ENCODE measurements around the gene RAB15. TPM values are rescaled to one million over a fixed set of nuclear protein-coding genes. Genes with fewer than 3 reads are reported as not detected.

Gene RAB15
- total RNA-seq, 1 donor from 2014 or later = 8.3 TPM

DNA sequence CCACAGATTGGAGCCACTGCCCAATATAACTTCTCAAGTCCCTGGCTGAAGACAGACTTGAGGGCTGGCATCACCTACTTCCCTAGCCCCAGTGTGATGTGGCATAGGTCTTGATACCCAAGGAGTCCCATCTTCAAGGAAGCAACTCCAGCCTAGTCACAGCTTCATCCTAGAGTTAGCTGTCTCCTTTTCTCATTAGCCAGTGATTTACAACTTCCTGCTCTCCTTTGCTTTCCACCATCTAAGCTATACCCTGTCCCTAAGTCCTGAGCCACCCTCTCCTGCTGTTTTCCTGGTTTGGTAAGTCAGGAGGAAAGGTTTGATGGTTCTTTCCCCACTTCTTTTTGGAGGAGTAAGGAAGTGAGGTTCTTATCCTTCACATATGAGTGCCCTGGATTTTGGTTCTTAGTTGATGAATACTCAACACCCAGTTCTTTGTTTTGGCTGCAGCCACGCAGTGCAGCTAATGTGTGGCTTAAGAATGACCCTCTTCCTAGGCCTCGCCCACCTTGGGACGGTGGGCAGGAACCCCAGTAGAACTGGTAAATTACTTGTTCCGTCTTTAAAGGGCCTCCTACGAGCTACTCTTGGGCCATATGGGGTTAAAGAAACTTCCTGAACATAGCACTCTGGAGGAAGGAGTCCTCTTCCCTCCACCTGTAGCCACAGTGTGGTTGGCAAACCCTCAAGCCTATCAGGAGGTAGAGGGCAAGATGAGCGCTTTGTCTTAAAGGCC is 25.7 kb downstream of the RAB15 start:
- Histone ChIP-seq H3K27me3 (no peaks in the 10 kb centered on the region), H3K9me3 (no peaks in the 10 kb centered on the region), H3K27ac (no peak overlapping the region), H3K4me1 (peaks cover 12% of the 10 kb centered on the region), H3K4me3 (no peak overlapping the region), H3K36me3 (peaks cover 0 to 13% of the 10 kb centered on the region in 2 donors)
- TF ChIP-seq, protein P1, sequence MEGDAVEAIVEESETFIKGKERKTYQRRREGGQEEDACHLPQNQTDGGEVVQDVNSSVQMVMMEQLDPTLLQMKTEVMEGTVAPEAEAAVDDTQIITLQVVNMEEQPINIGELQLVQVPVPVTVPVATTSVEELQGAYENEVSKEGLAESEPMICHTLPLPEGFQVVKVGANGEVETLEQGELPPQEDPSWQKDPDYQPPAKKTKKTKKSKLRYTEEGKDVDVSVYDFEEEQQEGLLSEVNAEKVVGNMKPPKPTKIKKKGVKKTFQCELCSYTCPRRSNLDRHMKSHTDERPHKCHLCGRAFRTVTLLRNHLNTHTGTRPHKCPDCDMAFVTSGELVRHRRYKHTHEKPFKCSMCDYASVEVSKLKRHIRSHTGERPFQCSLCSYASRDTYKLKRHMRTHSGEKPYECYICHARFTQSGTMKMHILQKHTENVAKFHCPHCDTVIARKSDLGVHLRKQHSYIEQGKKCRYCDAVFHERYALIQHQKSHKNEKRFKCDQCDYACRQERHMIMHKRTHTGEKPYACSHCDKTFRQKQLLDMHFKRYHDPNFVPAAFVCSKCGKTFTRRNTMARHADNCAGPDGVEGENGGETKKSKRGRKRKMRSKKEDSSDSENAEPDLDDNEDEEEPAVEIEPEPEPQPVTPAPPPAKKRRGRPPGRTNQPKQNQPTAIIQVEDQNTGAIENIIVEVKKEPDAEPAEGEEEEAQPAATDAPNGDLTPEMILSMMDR (IDR thresholded peaks at IDR 0.05) = no peak
- TF ChIP-seq POLR2AphosphoS5 (IDR thresholded peaks at IDR 0.05; ENCODE audit: insufficient read depth in 1 of 2, low read depth in 1 of 2) (no peak), POLR2A (IDR thresholded peaks at IDR 0.05) (no peak)
- intact Hi-C loops (cut with DNase I) = no loop called here
- DNase-seq (ENCODE audit: extremely low spot score in 2 of 2) = peak in 1 of 2 donors; percentile 69

DNA sequence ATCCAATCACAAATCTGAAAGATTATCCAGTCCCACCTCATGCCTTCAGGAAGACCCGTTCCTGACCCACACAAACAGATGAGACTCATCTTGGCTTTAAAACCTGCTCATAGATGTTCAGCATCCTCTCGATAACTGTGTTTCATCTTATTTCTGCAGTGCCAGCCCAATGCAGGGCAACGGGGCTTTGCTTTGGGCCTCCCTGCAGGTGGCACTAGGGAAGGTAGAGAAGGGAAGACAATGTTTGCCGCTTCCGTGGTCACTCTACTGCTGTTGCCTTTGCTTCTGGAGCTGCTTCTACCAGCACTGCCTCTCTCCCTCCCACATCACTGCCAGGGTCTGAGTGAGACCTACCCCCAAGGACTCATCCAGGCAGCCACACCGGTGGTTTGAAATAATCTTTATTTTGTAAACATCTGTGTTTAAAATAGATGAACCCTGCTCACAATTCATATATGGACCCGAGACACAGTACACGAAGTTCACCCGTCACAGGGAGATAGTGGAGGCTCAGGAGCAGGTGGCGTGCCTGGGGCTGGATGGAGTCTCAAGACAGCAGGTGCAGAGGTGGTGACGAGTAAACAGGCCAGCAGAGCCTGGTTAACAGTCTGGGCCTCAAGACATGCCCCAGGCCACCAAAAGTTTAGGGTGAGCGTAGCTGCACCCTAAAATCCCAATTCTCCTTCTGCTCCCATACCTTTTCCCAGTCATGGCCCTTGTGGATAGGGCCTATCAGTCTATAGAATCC is 26.5 kb downstream of the RAB15 start:
- intact Hi-C loops (cut with DNase I) = no loop called here
- TF ChIP-seq POLR2A (IDR thresholded peaks at IDR 0.05) = no peak
- TF ChIP-seq, protein P1 (IDR thresholded peaks at IDR 0.05) = no peak
- no peak for TF ChIP-seq POLR2AphosphoS5 (IDR thresholded peaks at IDR 0.05; ENCODE audit: insufficient read depth in 1 of 2, low read depth in 1 of 2)
- Histone ChIP-seq H3K27me3 (no peaks in the 10 kb centered on the region), H3K36me3 (peaks cover 0 to 8% of the 10 kb centered on the region in 2 donors), H3K9me3 (no peaks in the 10 kb centered on the region), H3K4me1 (peaks cover 12% of the 10 kb centered on the region), H3K27ac (no peak overlapping the region), H3K4me3 (no peak overlapping the region)
- peak in 1 of 2 donors; percentile 56 for DNase-seq (ENCODE audit: extremely low spot score in 2 of 2)

DNA sequence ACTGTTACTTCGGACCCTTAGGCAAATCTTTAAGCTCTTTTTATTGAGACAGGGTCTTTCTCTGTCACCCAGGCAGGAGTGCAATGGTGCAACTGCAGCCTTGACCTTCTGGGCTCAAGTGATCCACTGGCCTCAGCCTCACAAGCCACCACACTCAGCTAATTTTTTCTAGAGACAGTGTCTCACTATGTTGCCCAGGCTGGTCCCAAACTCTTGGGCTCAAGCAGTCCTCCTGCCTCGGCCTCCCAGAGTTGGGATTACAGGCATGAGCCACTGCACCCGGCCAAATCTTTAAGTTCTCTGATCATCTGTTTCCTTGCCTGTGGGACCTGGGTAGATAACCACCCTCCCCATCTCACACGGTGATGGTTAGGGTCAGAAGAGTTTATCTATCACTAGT is 27.3 kb downstream of the RAB15 start:
- TF ChIP-seq POLR2AphosphoS5 (IDR thresholded peaks at IDR 0.05; ENCODE audit: insufficient read depth in 1 of 2, low read depth in 1 of 2) (no peak), POLR2A (IDR thresholded peaks at IDR 0.05) (no peak)
- TF ChIP-seq, protein P1 (IDR thresholded peaks at IDR 0.05) = no peak
- peak in 1 of 2 donors; percentile 40 for DNase-seq (ENCODE audit: extremely low spot score in 2 of 2)
- Histone ChIP-seq H3K36me3 (peaks cover 0 to 3% of the 10 kb centered on the region in 2 donors), H3K27ac (no peak overlapping the region), H3K4me3 (no peak overlapping the region), H3K4me1 (peaks cover 12% of the 10 kb centered on the region), H3K9me3 (no peaks in the 10 kb centered on the region), H3K27me3 (no peaks in the 10 kb centered on the region)
- intact Hi-C loops (cut with DNase I) = no loop called here

DNA sequence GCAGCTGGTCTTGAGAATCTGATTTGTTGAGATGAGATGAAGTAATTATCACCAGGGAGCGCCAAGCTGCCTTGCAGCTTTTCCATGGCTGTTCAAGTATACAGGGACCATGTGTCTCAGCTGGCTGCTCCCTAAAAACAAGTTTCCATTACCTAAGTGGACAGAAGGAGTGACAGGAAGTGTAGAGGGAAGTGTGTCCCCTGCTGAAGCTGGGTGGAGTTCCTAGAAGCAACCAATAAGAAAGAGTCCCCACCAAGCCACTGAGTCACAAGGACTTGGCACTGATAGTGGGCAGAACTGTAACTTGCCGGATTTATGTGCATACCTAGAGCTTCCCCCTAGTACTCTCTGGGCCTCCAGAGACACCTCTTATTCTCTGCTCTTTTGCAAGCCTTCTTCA is 28.1 kb downstream of the RAB15 start:
- intact Hi-C loops (cut with DNase I) = no loop called here
- peaks cover 12% of the 10 kb centered on the region for H3K4me1 ChIP-seq
- no peaks in the 10 kb centered on the region for H3K27me3 ChIP-seq
- TF ChIP-seq POLR2AphosphoS5 (IDR thresholded peaks at IDR 0.05; ENCODE audit: insufficient read depth in 1 of 2, low read depth in 1 of 2) (no peak), POLR2A (IDR thresholded peaks at IDR 0.05) (no peak)
- TF ChIP-seq, protein P1 (IDR thresholded peaks at IDR 0.05) = no peak
- no peaks in the 10 kb centered on the region for H3K9me3 ChIP-seq
- DNase-seq (ENCODE audit: extremely low spot score in 2 of 2) = peak in 1 of 2 donors; percentile 77
- H3K36me3 ChIP-seq = peaks cover 0 to 2% of the 10 kb centered on the region in 2 donors
- no peak overlapping the region for H3K4me3 ChIP-seq
- H3K27ac ChIP-seq = no peak overlapping the region
